Thyroid gland (tissue), 4 donors: Measurements from ENCODE around the gene TRIM52. TPM values are rescaled to one million over a fixed set of nuclear protein-coding genes. Genes with fewer than 3 reads are reported as not detected.

Source experiments
- DNase-seq, 2 donors: peaks; one replicate each; pipeline ENCODE4 v3.0.0-alpha.2; 2019
- H3K27ac ChIP-seq, 3 donors: fragments of 200-600 bp; sonication (generic); 1 replicate in 2 of 3; 2 replicates in 1 of 3; pipeline ENCODE4 v1.5.1; 2016 to 2019; ENCODE audit warnings: mild to moderate bottlenecking in 1 of 3, moderate library complexity in 1 of 3
- H3K27me3 ChIP-seq: fragments of 200-600 bp; sonication (generic); one replicate; pipeline ENCODE4 v1.5.1; 2019
- H3K36me3 ChIP-seq, 2 donors: fragments of 200-600 bp; sonication (generic); one replicate each; pipeline ENCODE4 v1.5.1; 2016 to 2019
- H3K4me1 ChIP-seq, 2 donors: fragments of 200-600 bp; sonication (generic); one replicate each; pipeline ENCODE4 v1.5.1; 2017 to 2019
- H3K4me3 ChIP-seq, 3 donors: fragments of 200-600 bp; sonication (generic); replicated peaks in 1 of 3; 1 replicate in 2 of 3; 2 replicates in 1 of 3; pipeline ENCODE4 v1.5.1; 2016; ENCODE audit warnings: mild to moderate bottlenecking in 1 of 3
- H3K9me3 ChIP-seq: fragments of 200-600 bp; sonication (generic); one replicate; pipeline ENCODE4 v1.5.1; 2017
- CTCF ChIP-seq, 6 experiments: fragments of 200-600 bp in 3 of 6; fragments of 450-650 bp in 3 of 6; sonication (generic) in 3 of 6; IDR thresholded peaks; one replicate each; pipeline ENCODE4 v1.5.1; 2016 to 2019; ENCODE audit warnings: antibody characterized with exemption in 6 of 6, mild to moderate bottlenecking in 2 of 6, inconsistent platforms in 1 of 6, moderate library complexity in 1 of 6
- POLR2A ChIP-seq, 2 donors: fragments of 450-650 bp; IDR thresholded peaks; one replicate each; pipeline ENCODE4 v1.6.1; 2017; ENCODE audit warnings: antibody characterized with exemption in 2 of 2, mild to moderate bottlenecking in 2 of 2, moderate library complexity in 1 of 2
- WGBS, 2 donors: methylation state at CpG; one replicate each; pipeline ENCODE4 v1.1.5; 2017; 5-methylcytosine and 5-hydroxymethylcytosine counted together
- intact Hi-C: fragments of 100-400 bp; cut with DNase I; formaldehyde crosslinking; loops from one replicate; pipeline ENCODE4 v1.15.1; 2023
- total RNA-seq, 4 donors: library from RNA; depleted of rRNA; stranded (reverse); fragments of >200 nt; gene quantifications; one replicate each; pipeline ENCODE4 v1.2.3, GENCODE V29; 2016

The TRIM52 gene
- total RNA-seq, 4 donors from 2014 or later, result 14.8 to 30.8 (median 23.8) TPM

- Histone ChIP-seq H3K9me3 (no peaks in the 10 kb centered on the region), H3K27me3 (no peaks in the 10 kb centered on the region), H3K27ac (peak overlapping the region; percentile 93 to 98 (median 95)), H3K4me1 (peaks cover 49 to 67% of the 10 kb centered on the region in 2 donors), H3K36me3 (peaks cover 7 to 8% of the 10 kb centered on the region in 2 donors), H3K4me3 (peak overlapping the region; percentile 23 to 86 (median 79))
- 0 to 1% methylated on average over 31 to 47 of the region's 55 CpGs for WGBS, 2 donors
- intact Hi-C loops, result no loop called here
- peak in 2 of 6 experiments; percentile 4 to 5 for TF ChIP-seq CTCF (IDR thresholded peaks at IDR 0.05)
- TF ChIP-seq POLR2A (IDR thresholded peaks at IDR 0.05), result peak in 1 of 2 donors; percentile 73
- peak; percentile 90 to 92 for DNase-seq
These were observed 14.5 kb downstream of the TRIM52 start for GRCh38 chr5:181246276-181247049.

- WGBS, 2 donors, result 29 to 30% methylated on average over 32 to 34 of the region's 34 CpGs
- H3K4me3 ChIP-seq, result peak overlapping the region in 2 of 3 donors; percentile 79 to 86
- peaks cover 15 to 16% of the 10 kb centered on the region in 2 donors for H3K36me3 ChIP-seq
- TF ChIP-seq CTCF (IDR thresholded peaks at IDR 0.05) (no peak), POLR2A (IDR thresholded peaks at IDR 0.05) (no peak)
- no peaks in the 10 kb centered on the region for H3K27me3 ChIP-seq
- no peak for DNase-seq
- no peaks in the 10 kb centered on the region for H3K9me3 ChIP-seq
- H3K27ac ChIP-seq, result peak overlapping the region; percentile 93 to 98 (median 95)
- intact Hi-C loops, result no loop called here
- peaks cover 45 to 62% of the 10 kb centered on the region in 2 donors for H3K4me1 ChIP-seq
These were observed 15.3 kb downstream of the TRIM52 start for GRCh38 chr5:181245427-181246275.

GRCh38 chr5:181243564-181244343 lies 17.2 kb downstream of the TRIM52 start, which contains the start of gene RACK1:
Gene RACK1, minus strand, starts transcription at chr5:181243906. Its CDS starts 106 bp downstream, at chr5:181243800.
- peak within 1 kb of the TSS; percentile 42 to 67 (median 59) for H3K4me3 ChIP-seq
- peaks cover 34 to 35% of the 10 kb centered on the region in 2 donors for H3K36me3 ChIP-seq
- no peaks in the 10 kb centered on the region for H3K27me3 ChIP-seq
- H3K4me1 ChIP-seq, result peaks cover 32 to 43% of the 10 kb centered on the region in 2 donors
- TF ChIP-seq POLR2A (IDR thresholded peaks at IDR 0.05) (peak; percentile 71 to 82), CTCF (IDR thresholded peaks at IDR 0.05) (peak in 1 of 6 experiments; percentile 16)
- intact Hi-C loops, result no loop called here
- 0% methylated on average over 36 to 42 of the region's 50 CpGs for WGBS, 2 donors
- peak within 1 kb of the TSS; percentile 80 to 95 (median 93) for H3K27ac ChIP-seq
- no peaks in the 10 kb centered on the region for H3K9me3 ChIP-seq
- DNase-seq, result peak; percentile 92

- H3K36me3 ChIP-seq, result peaks cover 40 to 42% of the 10 kb centered on the region in 2 donors
- H3K4me1 ChIP-seq, result peaks cover 25 to 37% of the 10 kb centered on the region in 2 donors
- H3K27ac ChIP-seq, result peak overlapping the region; percentile 80 to 95 (median 93)
- H3K4me3 ChIP-seq, result peak overlapping the region; percentile 42 to 67 (median 59)
- DNase-seq, result peak; percentile 43 to 46
- 4 to 6% methylated on average over 17 to 19 of the region's 25 CpGs for WGBS, 2 donors
- H3K9me3 ChIP-seq, result no peaks in the 10 kb centered on the region
- H3K27me3 ChIP-seq, result no peaks in the 10 kb centered on the region
- intact Hi-C loops, result no loop called here
- TF ChIP-seq CTCF (IDR thresholded peaks at IDR 0.05) (no peak), POLR2A (IDR thresholded peaks at IDR 0.05) (no peak)
These were observed 17.9 kb downstream of the TRIM52 start for GRCh38 chr5:181243018-181243563.
